HepG2 (cell line): ENCODE measurements around the gene ADAMTS13. TPM values are rescaled to one million over a fixed set of nuclear protein-coding genes. Genes with fewer than 3 reads are reported as not detected.
A peak's percentile ranks its signal among the peaks of the same experiment; 100 is the strongest.

Source experiments
- ATAC-seq: fragments of 200-7000 bp; cut with Tn5 transposase; 3 replicates; pipeline ENCODE4 v1.9.1; 2020; ENCODE audit warnings: mild to moderate bottlenecking, moderate library complexity
- BruUV-seq: library from RNA; stranded (reverse); fragments of 400-500 nt; replicated peaks from 2 replicates; lab custom pipeline; 2021; lab: Mats Ljungman, UMichigan
- CTCF ChIA-PET: fragments of 300-600 bp; formaldehyde crosslinking; extraction: SDS; loops from one replicate; lab custom pipeline; 2021; ENCODE audit warnings: low total read pairs, inconsistent platforms, low intra/inter-chr PET ratio; lab: Yijun Ruan, JAX
- POLR2A ChIA-PET: fragments of 350-600 bp; sonication (Branson Sonifier 250); formaldehyde crosslinking; loops from one replicate; lab custom pipeline; 2020; ENCODE audit warnings: antibody characterized with exemption, inconsistent platforms; lab: Yijun Ruan, JAX
- DNase-seq: peaks from one replicate; pipeline ENCODE4 v3.0.0-alpha.2; 2015; ENCODE audit warnings: low spot score
- FAIRE-seq: peaks from 3 replicates; lab custom pipeline; 2011; peaks lifted over from hg19 to GRCh38; lab: Jason Lieb, UNC
- H2AFZ ChIP-seq: one replicate; pipeline ENCODE4 v1.6.1; 2011; ENCODE audit warnings: low read length, inconsistent platforms
- H3K27ac ChIP-seq: fragments of 300-600 bp; 3 replicates; pipeline ENCODE4 v1.8.0; 2011; ENCODE audit warnings: mixed run types, mild to moderate bottlenecking, mixed read lengths, low read length, inconsistent platforms; ENCODE audit not compliant: insufficient read depth; ENCODE audit errors: extremely low read length
- H3K27me3 ChIP-seq, 2 experiments: fragments of 200-600 bp in 1 of 2; 2 replicates in 1 of 2; 3 replicates in 1 of 2; pipeline versions ENCODE4 v1.6.0 to v1.8.0; 2011; ENCODE audit warnings: low read length in 2 of 2, mild to moderate bottlenecking in 2 of 2, moderate library complexity in 2 of 2, inconsistent platforms in 1 of 2; ENCODE audit not compliant: insufficient read depth in 2 of 2, control insufficient read depth in 1 of 2
- H3K36me3 ChIP-seq, 2 experiments: fragments of 200-600 bp in 1 of 2; replicated peaks in 1 of 2; 2 replicates in 1 of 2; 3 replicates in 1 of 2; pipeline versions ENCODE4 v1.5.1 to v1.8.0; 2011; ENCODE audit warnings: low read length in 2 of 2, inconsistent platforms in 1 of 2; ENCODE audit not compliant: insufficient read depth in 2 of 2, control insufficient read depth in 1 of 2
- H3K4me1 ChIP-seq: 2 replicates; pipeline ENCODE4 v1.5.1; 2012; ENCODE audit warnings: low read length, inconsistent platforms; ENCODE audit not compliant: insufficient read depth
- H3K4me2 ChIP-seq: 2 replicates; pipeline ENCODE4 v1.6.0; 2011; ENCODE audit warnings: low read depth, low read length, inconsistent platforms
- H3K4me3 ChIP-seq, 3 experiments: fragments of 200-600 bp in 1 of 3; sonication (generic), shearing (Covaris generic) in 1 of 3; replicated peaks in 1 of 3; 2 replicates each; pipeline ENCODE4 v1.5.1; 2011 to 2016; ENCODE audit warnings: low read length in 3 of 3, inconsistent platforms in 2 of 3, low read depth in 2 of 3, mild to moderate bottlenecking in 2 of 3, control low read depth in 1 of 3, mixed read lengths in 1 of 3; ENCODE audit not compliant: insufficient read depth in 1 of 3
- H3K79me2 ChIP-seq: one replicate; pipeline ENCODE4 v1.6.1; 2011; ENCODE audit warnings: low read length, inconsistent platforms; ENCODE audit not compliant: insufficient read depth
- H3K9ac ChIP-seq: 2 replicates; pipeline ENCODE4 v1.6.0; 2011; ENCODE audit warnings: mild to moderate bottlenecking, low read depth, low read length, inconsistent platforms; ENCODE audit not compliant: insufficient read depth
- H3K9me3 ChIP-seq: 2 replicates; pipeline ENCODE4 v1.5.1; 2012; ENCODE audit warnings: mild to moderate bottlenecking, low read length
- H4K20me1 ChIP-seq: 2 replicates; pipeline ENCODE4 v1.6.0; 2011; ENCODE audit warnings: inconsistent platforms, mild to moderate bottlenecking, low read length, moderate library complexity; ENCODE audit not compliant: insufficient read depth
- DPF2 ChIP-seq: sonication (generic); formaldehyde crosslinking; IDR thresholded peaks from 2 replicates; pipeline ENCODE4 v1.4.0; 2020; ENCODE audit warnings: mild to moderate bottlenecking, low read depth, missing genetic modification reagents, borderline replicate concordance
- POLR2G ChIP-seq: fragments of 200-400 bp; formaldehyde crosslinking; IDR thresholded peaks from 2 replicates; pipeline ENCODE4 v1.6.1; 2018; ENCODE audit warnings: mild to moderate bottlenecking, low read depth, low read length, moderate library complexity
- WGBS: methylation state at CpG from one replicate; pipeline ENCODE4 v1.1.6; 2017; ENCODE audit warnings: low lambda C conversion rate; 5-methylcytosine and 5-hydroxymethylcytosine counted together
- in situ Hi-C: cut with HindIII; loops from 2 replicates; pipeline ENCODE4 v1.10.0; 2017; ENCODE audit warnings: low pct_unique_long_range_greater_than_20kb; ENCODE audit not compliant: extremely low pct_ligation_motif_present
- intact Hi-C: fragments of 100-400 bp; cut with micrococcal nuclease; formaldehyde crosslinking; loops from one replicate; pipeline ENCODE4 v1.10.0; 2022; ENCODE audit not compliant: unreplicated experiment
- polyA plus RNA-seq, 8 experiments: library from polyadenylated mRNA; depleted of rRNA in 3 of 8; stranded (reverse) in 7 of 8; unstranded in 1 of 8; fragments of >200 nt; fragmentation: Illumina TruSeq in 4 of 8; extraction: Trizol in 4 of 8; gene quantifications; 2 replicates each; pipeline versions ENCODE4 v1.2.1 to v1.2.3, GENCODE V29; 2011 to 2016; ENCODE audit warnings: low read depth in 4 of 8, missing spikeins in 1 of 8, mixed read lengths in 1 of 8; ENCODE audit not compliant: insufficient read depth in 1 of 8
- total RNA-seq, 5 experiments: library from RNA; depleted of rRNA; stranded (reverse); fragments of >200 nt; fragmentation: Illumina TruSeq; extraction: Trizol; gene quantifications; 2 replicates each; pipeline ENCODE4 v1.2.3, GENCODE V29; 2016; ENCODE audit warnings: low read depth in 1 of 5
- TF ChIP-seq, protein P1 (sequence below): sonication (generic); formaldehyde crosslinking; IDR thresholded peaks from 2 replicates; pipeline ENCODE4 v1.4.0; 2020; ENCODE audit warnings: missing genetic modification reagents

Gene ADAMTS13
- total and polyA plus RNA-seq, 2 of the 13 experiments (the other 11 are each of a cell fraction or from before 2014, with no cell fraction given), result 0.91 to 4.5 TPM

DNA sequence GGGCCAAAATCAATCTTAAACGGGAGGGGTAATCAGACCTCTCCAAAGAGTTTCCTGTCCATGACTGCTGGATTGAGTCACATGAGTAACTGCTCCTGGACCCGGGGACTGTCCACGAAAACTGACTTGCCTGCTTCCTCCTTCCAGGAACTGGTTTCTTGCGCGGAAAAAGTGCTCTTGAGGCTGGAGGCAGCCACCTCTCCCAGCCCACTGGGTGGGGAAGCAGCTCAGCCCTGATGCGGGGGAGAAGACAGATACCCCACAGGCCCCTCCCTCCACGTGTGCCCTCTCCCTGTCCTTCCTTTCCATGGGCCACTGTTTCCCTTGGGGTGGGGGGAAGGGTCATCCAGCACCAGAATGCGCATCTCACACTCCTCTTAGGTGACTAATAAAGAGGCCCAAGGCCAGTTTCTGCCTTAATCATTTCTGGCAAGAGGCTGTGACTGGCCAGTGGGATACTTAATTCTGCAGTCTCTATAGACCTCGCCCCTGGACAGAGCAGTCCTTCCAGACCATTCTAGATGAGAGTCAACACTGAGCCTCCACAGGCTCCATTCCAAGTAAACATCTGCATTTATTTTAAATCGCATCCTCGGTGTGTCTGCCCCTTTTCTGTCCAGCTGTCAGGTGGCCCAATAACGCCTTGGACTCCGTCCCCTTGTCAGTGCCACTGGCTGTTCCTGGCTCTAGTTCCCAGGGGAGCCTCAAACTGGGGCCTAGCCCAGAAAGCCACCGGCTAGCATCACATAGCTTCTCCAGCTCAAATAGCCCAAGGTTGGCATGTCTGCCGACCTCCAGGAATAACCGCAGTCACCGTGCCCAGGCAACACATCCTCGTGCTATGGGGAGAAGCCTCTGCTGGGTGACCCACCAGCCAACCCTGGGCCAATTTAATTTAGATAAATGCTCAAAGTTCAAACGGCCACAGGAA is 16.4 kb upstream of the ADAMTS13 start:
- Histone ChIP-seq H3K4me1 (peaks cover 8% of the 10 kb centered on the region), H3K36me3 (peaks cover 24 to 46% of the 10 kb centered on the region in 2 experiments; a peak in 4 of 5 replicates), H3K27me3 (no peaks in the 10 kb centered on the region), H3K9me3 (no peaks in the 10 kb centered on the region)
- no TSS peak for BruUV-seq
- ATAC-seq, result no peak
- no peak for TF ChIP-seq DPF2 (CRISPR knock-in tag)
- 0 out of 2 replicates have a peak, but pooled peaks have one; percentile 10 for TF ChIP-seq POLR2G
- TF ChIP-seq, protein P1, sequence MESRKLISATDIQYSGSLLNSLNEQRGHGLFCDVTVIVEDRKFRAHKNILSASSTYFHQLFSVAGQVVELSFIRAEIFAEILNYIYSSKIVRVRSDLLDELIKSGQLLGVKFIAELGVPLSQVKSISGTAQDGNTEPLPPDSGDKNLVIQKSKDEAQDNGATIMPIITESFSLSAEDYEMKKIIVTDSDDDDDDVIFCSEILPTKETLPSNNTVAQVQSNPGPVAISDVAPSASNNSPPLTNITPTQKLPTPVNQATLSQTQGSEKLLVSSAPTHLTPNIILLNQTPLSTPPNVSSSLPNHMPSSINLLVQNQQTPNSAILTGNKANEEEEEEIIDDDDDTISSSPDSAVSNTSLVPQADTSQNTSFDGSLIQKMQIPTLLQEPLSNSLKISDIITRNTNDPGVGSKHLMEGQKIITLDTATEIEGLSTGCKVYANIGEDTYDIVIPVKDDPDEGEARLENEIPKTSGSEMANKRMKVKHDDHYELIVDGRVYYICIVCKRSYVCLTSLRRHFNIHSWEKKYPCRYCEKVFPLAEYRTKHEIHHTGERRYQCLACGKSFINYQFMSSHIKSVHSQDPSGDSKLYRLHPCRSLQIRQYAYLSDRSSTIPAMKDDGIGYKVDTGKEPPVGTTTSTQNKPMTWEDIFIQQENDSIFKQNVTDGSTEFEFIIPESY (CRISPR knock-in tag), result peak; percentile 40; the same call in 1 of the 2 replicates
- TF ChIP-seq, all 625 proteins: peak for 2
- in situ Hi-C loops, result loop anchor here (5.0 kb wide), 2 partner anchors 48 to 82 kb away; partner anchors contain the start of genes SURF1 and SURF2
- H2AFZ ChIP-seq, result no peak overlapping the region
- H3K27ac ChIP-seq, result no peak overlapping the region
- intact Hi-C loops, result loop anchor here (2.0 kb wide), 1 partner anchor 19 kb away; no protein-coding TSS in a partner anchor
- DNase-seq (no peak), FAIRE-seq (no peak)
- no peak overlapping the region for H3K4me3 ChIP-seq
- H3K4me2 ChIP-seq, result no peak overlapping the region
- H3K9ac ChIP-seq, result no peak overlapping the region
- no peaks in the 10 kb centered on the region for H3K79me2 ChIP-seq
- ChIA-PET CTCF (interaction anchor here (0.6 to 1.9 kb wide), 3 partner anchors 16 to 80 kb away, joined by 4 to 39 read pairs (median 6); partner anchors contain the start of gene ADAMTS13), POLR2A (no interaction called here)
- H4K20me1 ChIP-seq, result 0 out of 2 replicates have a peak, but pooled peaks cover 4% of the 10 kb centered on the region
- 94% methylated on average over 14 of the region's 19 CpGs for WGBS
